ENCODE data around the gene CELF6.

CELF6 gene

GRCh38 chr15:72334842-72335241 lies 14.9 kb upstream of the CELF6 start:
- DNase-seq (ENCODE audit: low read depth, low spot score), result no peak
- no peak overlapping the region for H3K4me3 ChIP-seq (ENCODE audit: low read depth, low read length)
- TF ChIP-seq, protein P1, sequence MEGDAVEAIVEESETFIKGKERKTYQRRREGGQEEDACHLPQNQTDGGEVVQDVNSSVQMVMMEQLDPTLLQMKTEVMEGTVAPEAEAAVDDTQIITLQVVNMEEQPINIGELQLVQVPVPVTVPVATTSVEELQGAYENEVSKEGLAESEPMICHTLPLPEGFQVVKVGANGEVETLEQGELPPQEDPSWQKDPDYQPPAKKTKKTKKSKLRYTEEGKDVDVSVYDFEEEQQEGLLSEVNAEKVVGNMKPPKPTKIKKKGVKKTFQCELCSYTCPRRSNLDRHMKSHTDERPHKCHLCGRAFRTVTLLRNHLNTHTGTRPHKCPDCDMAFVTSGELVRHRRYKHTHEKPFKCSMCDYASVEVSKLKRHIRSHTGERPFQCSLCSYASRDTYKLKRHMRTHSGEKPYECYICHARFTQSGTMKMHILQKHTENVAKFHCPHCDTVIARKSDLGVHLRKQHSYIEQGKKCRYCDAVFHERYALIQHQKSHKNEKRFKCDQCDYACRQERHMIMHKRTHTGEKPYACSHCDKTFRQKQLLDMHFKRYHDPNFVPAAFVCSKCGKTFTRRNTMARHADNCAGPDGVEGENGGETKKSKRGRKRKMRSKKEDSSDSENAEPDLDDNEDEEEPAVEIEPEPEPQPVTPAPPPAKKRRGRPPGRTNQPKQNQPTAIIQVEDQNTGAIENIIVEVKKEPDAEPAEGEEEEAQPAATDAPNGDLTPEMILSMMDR (IDR thresholded peaks at IDR 0.05; ENCODE audit: insufficient read depth, low read length, missing control alignments), result no peak
- ChIA-PET CTCF (no interaction called here), POLR2A (no interaction called here)

- no peak for DNase-seq (ENCODE audit: low read depth, low spot score)
- CTCF ChIA-PET, result interaction anchor here (0.8 to 1.4 kb wide), 3 partner anchors 8 to 131 kb away, joined by 3 to 4 read pairs (median 3); no protein-coding TSS in a partner anchor
- POLR2A ChIA-PET, result no interaction called here
- TF ChIP-seq, protein P1 (IDR thresholded peaks at IDR 0.05; ENCODE audit: insufficient read depth, low read length, missing control alignments), result no peak
- H3K4me3 ChIP-seq (ENCODE audit: low read depth, low read length), result no peak overlapping the region
Observed at GRCh38 chr15:72331021-72331420, 11.1 kb upstream of the CELF6 start.

- TF ChIP-seq, protein P1 (IDR thresholded peaks at IDR 0.05; ENCODE audit: insufficient read depth, low read length, missing control alignments), result no peak
- DNase-seq (ENCODE audit: low read depth, low spot score), result no peak
- POLR2A ChIA-PET, result no interaction called here
- CTCF ChIA-PET, result interaction anchor here (1.0 kb wide), 1 partner anchor 10 kb away, joined by 4 read pairs; no protein-coding TSS in a partner anchor
- no peak overlapping the region for H3K4me3 ChIP-seq (ENCODE audit: low read depth, low read length)
Observed at GRCh38 chr15:72323752-72324151, 3.8 kb upstream of the CELF6 start.

DNA sequence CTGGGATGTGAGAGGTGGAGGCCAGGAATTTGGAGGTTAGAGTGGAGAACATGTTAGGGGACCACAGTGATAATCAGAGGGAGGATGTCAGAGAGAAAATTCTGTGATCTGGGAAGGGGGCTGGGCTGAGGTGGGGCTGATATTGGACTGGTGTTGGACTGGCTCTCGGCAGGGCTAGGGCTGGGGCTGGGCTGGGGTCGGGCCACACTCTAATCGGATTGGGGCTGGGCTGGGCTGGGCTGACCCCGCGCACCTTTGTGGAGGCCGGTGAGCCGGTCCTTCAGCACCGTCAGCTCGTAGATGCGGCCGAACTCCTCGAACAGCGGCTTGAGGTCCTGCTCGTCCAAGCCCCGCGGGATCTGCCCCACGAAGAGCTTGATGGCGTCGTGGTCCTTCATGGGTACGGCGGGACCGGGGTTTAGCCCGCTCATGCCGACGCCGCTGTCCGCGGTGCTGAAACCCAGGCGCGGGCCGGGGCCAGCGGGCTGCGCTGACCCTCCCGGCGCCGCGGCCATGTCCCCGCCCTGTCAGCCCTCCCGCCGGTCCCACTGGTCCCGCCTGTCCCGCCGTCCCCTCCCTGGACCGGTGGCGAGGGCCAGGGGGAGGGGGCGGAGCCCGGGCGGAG lies 485 bp downstream of the CELF6 start:
- POLR2A ChIA-PET, result interaction anchor here (1.1 kb wide), 1 partner anchor 12 kb away, joined by 3 read pairs; no protein-coding TSS in a partner anchor
- CTCF ChIA-PET, result interaction anchor here (1.7 kb wide), 1 partner anchor 8 kb away, joined by 9 read pairs; no protein-coding TSS in a partner anchor
- TF ChIP-seq, protein P1 (IDR thresholded peaks at IDR 0.05; ENCODE audit: insufficient read depth, low read length, missing control alignments), result no peak
- DNase-seq (ENCODE audit: low read depth, low spot score), result no peak
- peak overlapping the region; percentile 67 for H3K4me3 ChIP-seq (ENCODE audit: low read depth, low read length)

- TF ChIP-seq, protein P1 (IDR thresholded peaks at IDR 0.05; ENCODE audit: insufficient read depth, low read length, missing control alignments), result no peak
- CTCF ChIA-PET, result interaction anchor here (0.9 kb wide), 1 partner anchor 9 kb away, joined by 3 read pairs; no protein-coding TSS in a partner anchor
- POLR2A ChIA-PET, result no interaction called here
- no peak overlapping the region for H3K4me3 ChIP-seq (ENCODE audit: low read depth, low read length)
- no peak for DNase-seq (ENCODE audit: low read depth, low spot score)
Observed at GRCh38 chr15:72318408-72318942, 1.5 kb downstream of the CELF6 start.

GRCh38 chr15:72315706-72316370 lies 4.1 kb downstream of the CELF6 start:
- no peak overlapping the region for H3K4me3 ChIP-seq (ENCODE audit: low read depth, low read length)
- CTCF ChIA-PET, result no interaction called here
- POLR2A ChIA-PET, result no interaction called here
- DNase-seq (ENCODE audit: low read depth, low spot score), result no peak
- TF ChIP-seq, protein P1 (IDR thresholded peaks at IDR 0.05; ENCODE audit: insufficient read depth, low read length, missing control alignments), result no peak

All from AG04449 (cell line).